ENCODE results near the gene CNTNAP1.
"Not testable (repeated sequence)": the region's sequence is repeated elsewhere in the genome, so short reads cannot be mapped to it uniquely, and the experiment has no call there.

CNTNAP1 gene

DNA sequence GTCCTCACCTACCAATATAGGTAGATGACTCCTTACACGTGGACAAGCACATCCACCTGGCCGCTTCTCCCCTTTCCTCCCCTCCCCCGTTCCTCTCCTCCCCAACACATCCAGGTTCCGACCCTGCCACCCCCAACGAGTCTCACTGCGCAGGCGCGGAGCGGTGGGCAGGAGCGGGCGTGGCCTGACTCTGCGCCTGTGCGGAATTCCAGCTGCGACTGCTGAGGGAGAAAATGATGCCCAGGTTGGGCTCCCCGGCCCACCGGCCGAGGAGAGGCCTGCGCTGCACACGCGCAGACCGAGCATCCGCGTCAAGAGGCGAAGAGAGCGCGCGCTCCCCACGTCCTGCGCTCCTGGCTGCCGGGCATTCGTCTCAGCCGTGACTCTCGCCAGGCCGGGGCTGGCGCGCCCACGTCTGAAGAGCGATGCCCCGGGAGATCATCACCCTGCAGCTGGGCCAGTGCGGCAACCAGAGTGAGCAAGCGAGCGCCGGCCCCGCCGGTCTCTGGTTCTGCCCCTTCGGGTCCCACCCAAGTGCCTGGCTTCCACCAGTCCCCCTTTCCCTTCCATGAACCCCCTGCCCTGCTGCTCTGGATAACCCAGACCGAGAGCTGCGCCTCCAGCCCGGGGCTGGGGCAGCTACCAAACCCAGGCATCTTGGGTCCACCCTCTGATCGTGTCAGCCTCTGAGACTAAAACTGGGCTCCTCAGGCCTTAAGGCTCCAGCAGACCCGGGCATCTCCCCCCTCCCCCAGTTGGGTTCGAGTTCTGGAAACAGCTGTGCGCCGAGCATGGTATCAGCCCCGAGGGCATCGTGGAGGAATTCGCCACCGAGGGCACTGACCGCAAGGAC is 23.0 kb upstream of the CNTNAP1 start, which contains the start of gene TUBG2:
TSS of gene TUBG2 (plus strand) at position 206 of the 853 bp plus-strand sequence. CDS start at position 426, 220 bp downstream.
- Histone ChIP-seq H3K27me3 (ENCODE audit: insufficient read depth, poor library complexity, severe bottlenecking) (peaks cover 4% of the 10 kb centered on the region), H3K27ac (replicated peaks) (no peak within 1 kb of the TSS), H3K4me3 (replicated peaks; ENCODE audit: insufficient read depth, low read length) (peak within 1 kb of the TSS; percentile 54)
- TF ChIP-seq, protein P1, sequence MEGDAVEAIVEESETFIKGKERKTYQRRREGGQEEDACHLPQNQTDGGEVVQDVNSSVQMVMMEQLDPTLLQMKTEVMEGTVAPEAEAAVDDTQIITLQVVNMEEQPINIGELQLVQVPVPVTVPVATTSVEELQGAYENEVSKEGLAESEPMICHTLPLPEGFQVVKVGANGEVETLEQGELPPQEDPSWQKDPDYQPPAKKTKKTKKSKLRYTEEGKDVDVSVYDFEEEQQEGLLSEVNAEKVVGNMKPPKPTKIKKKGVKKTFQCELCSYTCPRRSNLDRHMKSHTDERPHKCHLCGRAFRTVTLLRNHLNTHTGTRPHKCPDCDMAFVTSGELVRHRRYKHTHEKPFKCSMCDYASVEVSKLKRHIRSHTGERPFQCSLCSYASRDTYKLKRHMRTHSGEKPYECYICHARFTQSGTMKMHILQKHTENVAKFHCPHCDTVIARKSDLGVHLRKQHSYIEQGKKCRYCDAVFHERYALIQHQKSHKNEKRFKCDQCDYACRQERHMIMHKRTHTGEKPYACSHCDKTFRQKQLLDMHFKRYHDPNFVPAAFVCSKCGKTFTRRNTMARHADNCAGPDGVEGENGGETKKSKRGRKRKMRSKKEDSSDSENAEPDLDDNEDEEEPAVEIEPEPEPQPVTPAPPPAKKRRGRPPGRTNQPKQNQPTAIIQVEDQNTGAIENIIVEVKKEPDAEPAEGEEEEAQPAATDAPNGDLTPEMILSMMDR (IDR thresholded peaks at IDR 0.05; ENCODE audit: insufficient read depth, low read length), result no peak
- no peak for TF ChIP-seq SPI1 (IDR thresholded peaks at IDR 0.05; ENCODE audit: borderline replicate concordance, low read depth)
- no peak for TF ChIP-seq POLR2AphosphoS5 (IDR thresholded peaks at IDR 0.05; ENCODE audit: low read depth)
- no peak for TF ChIP-seq GABPA (IDR thresholded peaks at IDR 0.05; ENCODE audit: low read depth)
- TF ChIP-seq, protein P2, sequence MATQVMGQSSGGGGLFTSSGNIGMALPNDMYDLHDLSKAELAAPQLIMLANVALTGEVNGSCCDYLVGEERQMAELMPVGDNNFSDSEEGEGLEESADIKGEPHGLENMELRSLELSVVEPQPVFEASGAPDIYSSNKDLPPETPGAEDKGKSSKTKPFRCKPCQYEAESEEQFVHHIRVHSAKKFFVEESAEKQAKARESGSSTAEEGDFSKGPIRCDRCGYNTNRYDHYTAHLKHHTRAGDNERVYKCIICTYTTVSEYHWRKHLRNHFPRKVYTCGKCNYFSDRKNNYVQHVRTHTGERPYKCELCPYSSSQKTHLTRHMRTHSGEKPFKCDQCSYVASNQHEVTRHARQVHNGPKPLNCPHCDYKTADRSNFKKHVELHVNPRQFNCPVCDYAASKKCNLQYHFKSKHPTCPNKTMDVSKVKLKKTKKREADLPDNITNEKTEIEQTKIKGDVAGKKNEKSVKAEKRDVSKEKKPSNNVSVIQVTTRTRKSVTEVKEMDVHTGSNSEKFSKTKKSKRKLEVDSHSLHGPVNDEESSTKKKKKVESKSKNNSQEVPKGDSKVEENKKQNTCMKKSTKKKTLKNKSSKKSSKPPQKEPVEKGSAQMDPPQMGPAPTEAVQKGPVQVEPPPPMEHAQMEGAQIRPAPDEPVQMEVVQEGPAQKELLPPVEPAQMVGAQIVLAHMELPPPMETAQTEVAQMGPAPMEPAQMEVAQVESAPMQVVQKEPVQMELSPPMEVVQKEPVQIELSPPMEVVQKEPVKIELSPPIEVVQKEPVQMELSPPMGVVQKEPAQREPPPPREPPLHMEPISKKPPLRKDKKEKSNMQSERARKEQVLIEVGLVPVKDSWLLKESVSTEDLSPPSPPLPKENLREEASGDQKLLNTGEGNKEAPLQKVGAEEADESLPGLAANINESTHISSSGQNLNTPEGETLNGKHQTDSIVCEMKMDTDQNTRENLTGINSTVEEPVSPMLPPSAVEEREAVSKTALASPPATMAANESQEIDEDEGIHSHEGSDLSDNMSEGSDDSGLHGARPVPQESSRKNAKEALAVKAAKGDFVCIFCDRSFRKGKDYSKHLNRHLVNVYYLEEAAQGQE (IDR thresholded peaks at IDR 0.05; ENCODE audit: insufficient replicate concordance, low read depth), result no peak
- peak in 1 of 2 experiments; percentile 35 for DNase-seq (ENCODE audit: low read depth in 1 of 2, low spot score in 1 of 2)

DNA sequence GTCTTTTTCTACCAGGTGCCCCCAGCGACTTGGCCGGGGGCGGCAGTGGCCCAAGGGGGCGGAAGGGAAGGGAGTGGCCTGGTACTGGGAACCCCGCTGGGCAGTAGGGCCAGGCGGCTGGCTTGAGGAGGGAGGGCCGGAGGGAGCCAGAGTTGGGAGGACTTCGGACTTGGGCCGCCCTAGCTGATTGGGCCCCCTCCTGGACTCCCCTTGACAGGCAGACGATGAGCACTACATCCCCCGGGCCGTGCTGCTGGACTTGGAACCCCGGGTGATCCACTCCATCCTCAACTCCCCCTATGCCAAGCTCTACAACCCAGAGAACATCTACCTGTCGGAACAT is 22.4 kb upstream of the CNTNAP1 start:
- not testable (repeated sequence) for H3K27ac ChIP-seq (replicated peaks); DNase-seq (ENCODE audit: low read depth in 1 of 2, low spot score in 1 of 2); H3K4me3 ChIP-seq (replicated peaks; ENCODE audit: insufficient read depth, low read length); H3K27me3 ChIP-seq (ENCODE audit: insufficient read depth, poor library complexity, severe bottlenecking)

DNA sequence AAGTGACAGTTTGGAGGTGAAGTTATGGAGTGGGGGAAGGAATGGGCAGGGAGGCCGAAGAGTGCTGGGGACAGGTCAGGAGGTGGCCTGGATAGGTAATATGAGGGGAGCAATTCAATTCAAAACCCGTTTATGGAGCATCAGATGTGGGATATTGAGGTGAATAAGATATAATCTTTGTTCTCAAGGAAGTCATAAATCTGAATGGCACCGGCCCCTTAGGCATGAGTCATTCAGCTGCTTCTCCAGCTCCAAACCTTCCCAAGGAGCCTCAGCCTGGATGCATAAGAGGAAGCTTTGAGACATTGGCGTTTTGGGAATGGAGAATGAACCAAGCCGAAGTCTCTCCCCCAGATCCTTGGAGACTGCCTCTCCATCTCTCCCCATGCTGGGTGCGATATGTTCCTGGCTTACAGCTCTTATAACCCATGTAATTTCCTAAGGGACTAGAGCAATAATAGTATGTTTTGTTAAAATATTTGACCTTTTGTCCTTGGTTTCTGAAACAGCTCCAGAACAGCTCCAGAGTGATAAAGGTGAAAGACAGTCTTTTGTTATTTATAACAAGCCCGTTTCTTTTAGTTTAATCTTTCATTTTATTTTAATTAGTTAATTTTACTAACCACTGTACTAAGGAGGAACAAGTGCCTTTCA is 21.5 kb upstream of the CNTNAP1 start:
- Histone ChIP-seq H3K4me3 (replicated peaks; ENCODE audit: insufficient read depth, low read length) (no peak overlapping the region), H3K27ac (replicated peaks) (no peak overlapping the region), H3K27me3 (ENCODE audit: insufficient read depth, poor library complexity, severe bottlenecking) (peaks cover 4% of the 10 kb centered on the region)
- no peak for DNase-seq (ENCODE audit: low read depth in 1 of 2, low spot score in 1 of 2)
- TF ChIP-seq SPI1 (IDR thresholded peaks at IDR 0.05; ENCODE audit: borderline replicate concordance, low read depth), result no peak
- TF ChIP-seq, protein P1 (IDR thresholded peaks at IDR 0.05; ENCODE audit: insufficient read depth, low read length), result no peak

DNA sequence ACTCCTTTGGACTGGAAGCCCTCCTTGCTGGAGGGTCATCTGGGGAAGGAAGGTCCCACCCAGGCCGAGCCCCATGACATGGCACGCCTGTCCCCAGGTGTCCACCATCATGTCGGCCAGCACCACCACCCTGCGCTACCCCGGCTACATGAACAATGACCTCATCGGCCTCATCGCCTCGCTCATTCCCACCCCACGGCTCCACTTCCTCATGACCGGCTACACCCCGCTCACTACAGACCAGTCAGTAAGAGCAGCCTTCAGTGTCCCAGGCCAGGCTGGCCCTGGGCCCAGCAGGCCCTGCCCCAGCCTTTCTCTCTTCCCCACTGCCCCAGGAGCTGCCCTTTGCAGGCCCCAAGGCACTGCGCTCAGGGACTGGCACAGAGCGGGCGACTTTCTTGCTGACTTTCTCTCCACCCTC is 16.7 kb upstream of the CNTNAP1 start:
- no peak overlapping the region for H3K27ac ChIP-seq (replicated peaks)
- DNase-seq (ENCODE audit: low read depth in 1 of 2, low spot score in 1 of 2), result no peak
- TF ChIP-seq, protein P2 (IDR thresholded peaks at IDR 0.05; ENCODE audit: insufficient replicate concordance, low read depth), result no peak
- TF ChIP-seq SPI1 (IDR thresholded peaks at IDR 0.05; ENCODE audit: borderline replicate concordance, low read depth), result no peak
- no peak for TF ChIP-seq POLR2AphosphoS5 (IDR thresholded peaks at IDR 0.05; ENCODE audit: low read depth)
- no peak for TF ChIP-seq GABPA (IDR thresholded peaks at IDR 0.05; ENCODE audit: low read depth)
- TF ChIP-seq, protein P1 (IDR thresholded peaks at IDR 0.05; ENCODE audit: insufficient read depth, low read length), result no peak
- H3K4me3 ChIP-seq (replicated peaks; ENCODE audit: insufficient read depth, low read length), result no peak overlapping the region
- peaks cover 11% of the 10 kb centered on the region for H3K27me3 ChIP-seq (ENCODE audit: insufficient read depth, poor library complexity, severe bottlenecking)

DNA sequence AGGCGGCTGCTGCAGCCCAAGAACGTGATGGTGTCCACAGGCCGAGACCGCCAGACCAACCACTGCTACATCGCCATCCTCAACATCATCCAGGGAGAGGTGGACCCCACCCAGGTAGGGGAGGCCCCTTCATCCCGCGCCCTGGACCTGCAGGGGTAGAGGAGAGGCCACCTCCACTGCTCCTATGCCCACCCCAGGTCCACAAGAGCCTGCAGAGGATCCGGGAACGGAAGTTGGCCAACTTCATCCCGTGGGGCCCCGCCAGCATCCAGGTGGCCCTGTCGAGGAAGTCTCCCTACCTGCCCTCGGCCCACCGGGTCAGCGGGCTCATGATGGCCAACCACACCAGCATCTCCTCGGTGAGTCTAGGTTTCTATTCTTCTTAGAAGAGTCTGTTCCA is 16.2 kb upstream of the CNTNAP1 start:
- not testable (repeated sequence) for H3K4me3 ChIP-seq (replicated peaks; ENCODE audit: insufficient read depth, low read length); DNase-seq (ENCODE audit: low read depth in 1 of 2, low spot score in 1 of 2); H3K27ac ChIP-seq (replicated peaks)
- peaks cover 16% of the 10 kb centered on the region for H3K27me3 ChIP-seq (ENCODE audit: insufficient read depth, poor library complexity, severe bottlenecking)
